ENCODE data around the gene CARMIL1. TPM values are rescaled to one million over a fixed set of nuclear protein-coding genes. Genes with fewer than 3 reads are reported as not detected.

The CARMIL1 gene
- total RNA-seq, 1 donor from 2014 or later: 37.6 TPM

GRCh38 chr6:25424303-25424702 lies 145.1 kb downstream of the CARMIL1 start:
- H3K4me3 ChIP-seq: no peak overlapping the region
- no peaks in the 10 kb centered on the region for H3K4me1 ChIP-seq
- no peak for TF ChIP-seq CTCF (IDR thresholded peaks at IDR 0.05)
- H3K27ac ChIP-seq: no peak overlapping the region
- no peaks in the 10 kb centered on the region for H3K27me3 ChIP-seq
- ATAC-seq: no peak
- DNase-seq: no peak
- intact Hi-C loops (cut with DNase I): no loop called here
- H3K36me3 ChIP-seq: no peaks in the 10 kb centered on the region
- H3K9me3 ChIP-seq: no peaks in the 10 kb centered on the region

DNA sequence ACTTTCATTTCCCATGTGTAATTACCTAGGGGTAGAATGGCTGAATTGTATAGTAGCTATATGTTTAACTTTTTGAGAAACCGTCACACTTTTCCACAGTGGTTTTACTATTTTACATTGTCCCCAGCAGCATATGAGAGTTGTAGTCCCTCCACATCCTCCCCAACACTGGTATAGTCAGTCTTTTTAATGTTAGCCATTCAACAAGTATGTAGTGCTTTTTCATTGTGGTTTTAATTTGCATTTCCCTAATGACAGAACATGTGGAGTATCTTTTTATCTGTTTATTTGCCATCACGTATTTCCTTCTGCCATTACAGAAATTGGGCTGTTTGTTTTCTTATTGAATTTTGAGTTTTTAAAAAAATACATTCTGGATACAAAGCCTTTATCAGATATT lies 148.4 kb downstream of the CARMIL1 start:
- no peaks in the 10 kb centered on the region for H3K4me1 ChIP-seq
- no peak for TF ChIP-seq CTCF (IDR thresholded peaks at IDR 0.05)
- DNase-seq (no peak), ATAC-seq (no peak)
- no peaks in the 10 kb centered on the region for H3K27me3 ChIP-seq
- intact Hi-C loops (cut with DNase I): no loop called here
- H3K9me3 ChIP-seq: no peaks in the 10 kb centered on the region
- H3K36me3 ChIP-seq: no peaks in the 10 kb centered on the region
- H3K27ac ChIP-seq: no peak overlapping the region
- no peak overlapping the region for H3K4me3 ChIP-seq

GRCh38 chr6:25428758-25429317 lies 149.7 kb downstream of the CARMIL1 start:
- DNase-seq: no peak
- TF ChIP-seq CTCF (IDR thresholded peaks at IDR 0.05): no peak
- Histone ChIP-seq H3K9me3 (no peaks in the 10 kb centered on the region), H3K4me1 (no peaks in the 10 kb centered on the region), H3K4me3 (no peak overlapping the region), H3K27me3 (no peaks in the 10 kb centered on the region), H3K36me3 (no peaks in the 10 kb centered on the region), H3K27ac (no peak overlapping the region)
- ATAC-seq: no peak
- intact Hi-C loops (cut with DNase I): no loop called here

- TF ChIP-seq CTCF (IDR thresholded peaks at IDR 0.05): no peak
- H3K4me1 ChIP-seq: no peaks in the 10 kb centered on the region
- H3K27ac ChIP-seq: no peak overlapping the region
- no peaks in the 10 kb centered on the region for H3K36me3 ChIP-seq
- ATAC-seq (no peak), DNase-seq (no peak)
- no peaks in the 10 kb centered on the region for H3K27me3 ChIP-seq
- intact Hi-C loops (cut with DNase I): no loop called here
- no peaks in the 10 kb centered on the region for H3K9me3 ChIP-seq
- H3K4me3 ChIP-seq: no peak overlapping the region
Observed at GRCh38 chr6:25431306-25431974, 152.3 kb downstream of the CARMIL1 start.

DNA sequence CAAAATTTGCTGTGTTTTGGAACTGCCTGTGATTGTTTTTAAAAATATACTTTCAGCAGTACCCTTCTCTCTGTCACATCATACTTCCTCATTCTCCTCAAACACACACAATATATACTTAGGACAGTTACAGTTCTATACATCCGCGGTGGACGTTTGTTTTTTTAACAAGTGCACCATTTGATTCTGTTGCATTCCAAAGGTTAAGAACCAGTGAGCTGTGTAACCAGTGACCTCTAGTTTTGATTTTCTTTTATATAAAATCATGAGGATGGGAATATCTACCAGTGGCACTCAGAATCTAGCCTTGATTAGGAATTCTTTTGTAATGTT lies 152.8 kb downstream of the CARMIL1 start:
- ATAC-seq (no peak), DNase-seq (no peak)
- no peaks in the 10 kb centered on the region for H3K27me3 ChIP-seq
- H3K4me1 ChIP-seq: no peaks in the 10 kb centered on the region
- no peaks in the 10 kb centered on the region for H3K36me3 ChIP-seq
- intact Hi-C loops (cut with DNase I): no loop called here
- H3K27ac ChIP-seq: no peak overlapping the region
- H3K4me3 ChIP-seq: no peak overlapping the region
- TF ChIP-seq CTCF (IDR thresholded peaks at IDR 0.05): no peak
- no peaks in the 10 kb centered on the region for H3K9me3 ChIP-seq

DNA sequence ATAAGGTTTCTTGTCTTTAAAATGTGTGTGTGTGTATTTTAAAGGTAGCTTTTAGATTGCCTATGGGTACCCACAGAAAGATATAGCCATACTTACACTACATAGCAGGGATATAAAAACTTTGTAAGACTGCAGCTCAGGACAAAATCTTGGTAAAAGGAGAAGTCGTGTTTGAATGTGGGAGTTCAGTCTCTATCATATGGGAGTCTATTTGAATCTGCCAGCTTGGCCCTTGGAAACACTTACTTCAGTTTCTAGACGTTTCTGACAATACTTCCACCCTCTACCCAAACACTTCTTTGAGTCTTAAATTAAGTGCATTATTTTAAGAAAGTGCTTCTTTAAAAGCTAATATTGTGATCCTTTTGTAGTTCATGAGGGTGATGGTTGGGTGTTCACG lies 155.7 kb downstream of the CARMIL1 start:
- no peak for ATAC-seq
- no peaks in the 10 kb centered on the region for H3K36me3 ChIP-seq
- DNase-seq: no peak
- intact Hi-C loops (cut with DNase I): no loop called here
- TF ChIP-seq CTCF (IDR thresholded peaks at IDR 0.05): no peak
- H3K4me1 ChIP-seq: no peaks in the 10 kb centered on the region
- no peaks in the 10 kb centered on the region for H3K9me3 ChIP-seq
- no peaks in the 10 kb centered on the region for H3K27me3 ChIP-seq
- H3K4me3 ChIP-seq: no peak overlapping the region
- H3K27ac ChIP-seq: no peak overlapping the region

Data from upper lobe of right lung (tissue), 1 donor.